ENCODE results near the gene CHIC2.

DNA sequence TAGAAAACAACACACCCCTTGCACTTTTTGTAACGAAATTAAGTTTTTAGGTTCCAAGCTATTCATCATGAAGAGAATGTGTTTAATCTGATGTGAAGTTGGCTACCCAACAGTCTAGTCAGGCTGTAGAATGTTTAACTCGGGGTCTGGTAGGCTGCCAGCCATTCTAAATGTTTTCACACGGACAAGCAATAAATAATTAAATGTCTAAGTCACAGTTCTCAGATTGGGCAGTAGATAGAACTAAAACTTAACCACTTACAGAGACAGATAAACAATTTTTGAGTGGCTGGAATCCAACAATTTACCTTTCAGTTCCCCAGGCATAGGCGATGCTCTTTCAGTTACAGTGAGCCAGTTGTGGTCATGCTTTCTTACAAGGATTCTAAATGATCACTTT lies 66.5 kb downstream of the CHIC2 start:
- TF ChIP-seq RFX5 (IDR thresholded peaks at IDR 0.05; ENCODE audit: low read depth, low read length) (no peak), CTCF (conservative IDR thresholded peaks at IDR 0.05; ENCODE audit: low read depth, low read length) (no peak), RAD21 (IDR thresholded peaks at IDR 0.05; ENCODE audit: low read length) (no peak), RCOR1 (IDR thresholded peaks at IDR 0.05; ENCODE audit: insufficient replicate concordance, low read length) (no peak), POLR2A (IDR thresholded peaks at IDR 0.05; ENCODE audit: low read depth, low read length) (no peak)
